ENCODE data around the gene PARD3. TPM values are rescaled to one million over a fixed set of nuclear protein-coding genes. Genes with fewer than 3 reads are reported as not detected.

The PARD3 gene
- total RNA-seq, 1 donor = 4.8 TPM

GRCh38 chr10:34191406-34191805, 623.7 kb downstream of the PARD3 start:
- no peak overlapping the region for H3K4me3 ChIP-seq (ENCODE audit: low read length)
- H3K27me3 ChIP-seq (ENCODE audit: insufficient read depth, low read length) = no peaks in the 10 kb centered on the region
- no peaks in the 10 kb centered on the region for H3K9me3 ChIP-seq (ENCODE audit: low read depth, low read length)
- no peaks in the 10 kb centered on the region for H3K4me1 ChIP-seq (ENCODE audit: insufficient read depth, low read length)

DNA sequence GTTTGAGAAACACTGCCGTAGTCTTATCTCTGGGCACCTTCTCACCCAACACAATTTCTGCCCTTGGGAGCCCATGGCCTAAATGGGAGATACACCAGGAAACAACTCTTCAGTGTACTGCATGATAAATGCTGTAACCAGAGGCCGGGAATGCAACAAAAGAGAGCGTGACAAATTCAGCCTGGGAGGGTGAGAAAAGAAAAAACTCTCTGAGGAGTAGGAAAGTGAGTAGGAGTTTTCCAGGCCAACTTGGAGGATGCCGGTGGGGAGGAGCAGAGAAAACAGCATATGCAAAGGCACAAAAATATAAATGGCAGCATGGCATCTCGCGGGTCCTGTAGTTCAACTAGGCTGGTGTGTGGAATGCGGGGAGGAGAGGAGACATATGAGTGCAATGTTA, 624.5 kb downstream of the PARD3 start:
- Histone ChIP-seq H3K27me3 (ENCODE audit: insufficient read depth, low read length) (no peaks in the 10 kb centered on the region), H3K9me3 (ENCODE audit: low read depth, low read length) (no peaks in the 10 kb centered on the region), H3K4me3 (ENCODE audit: low read length) (no peak overlapping the region), H3K4me1 (ENCODE audit: insufficient read depth, low read length) (no peaks in the 10 kb centered on the region)

GRCh38 chr10:34189830-34190229, 625.3 kb downstream of the PARD3 start:
- H3K27me3 ChIP-seq (ENCODE audit: insufficient read depth, low read length) = no peaks in the 10 kb centered on the region
- no peak overlapping the region for H3K4me3 ChIP-seq (ENCODE audit: low read length)
- H3K4me1 ChIP-seq (ENCODE audit: insufficient read depth, low read length) = no peaks in the 10 kb centered on the region
- no peaks in the 10 kb centered on the region for H3K9me3 ChIP-seq (ENCODE audit: low read depth, low read length)

DNA sequence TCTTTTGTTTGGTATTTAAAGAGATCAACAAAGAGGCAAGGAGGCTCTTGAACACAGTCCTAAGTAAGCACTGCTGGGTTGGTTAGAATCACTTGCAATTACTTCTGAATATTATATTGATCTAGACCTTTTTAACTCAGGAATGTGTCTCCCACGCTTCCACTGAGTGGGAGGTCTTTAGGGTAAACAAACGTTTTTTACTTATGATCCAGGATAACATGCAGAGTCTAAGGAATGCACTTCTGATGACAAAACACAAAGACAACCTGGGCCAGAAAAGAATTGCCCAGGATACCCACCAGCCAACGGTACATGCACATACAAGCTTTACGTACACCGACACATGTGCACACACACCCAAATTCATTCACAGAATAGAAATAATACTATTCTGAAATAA, 626.9 kb downstream of the PARD3 start:
- Histone ChIP-seq H3K27me3 (ENCODE audit: insufficient read depth, low read length) (no peaks in the 10 kb centered on the region), H3K4me1 (ENCODE audit: insufficient read depth, low read length) (no peaks in the 10 kb centered on the region), H3K9me3 (ENCODE audit: low read depth, low read length) (no peaks in the 10 kb centered on the region), H3K4me3 (ENCODE audit: low read length) (no peak overlapping the region)

GRCh38 chr10:34187201-34187600, 627.9 kb downstream of the PARD3 start:
- H3K9me3 ChIP-seq (ENCODE audit: low read depth, low read length) = no peaks in the 10 kb centered on the region
- no peaks in the 10 kb centered on the region for H3K4me1 ChIP-seq (ENCODE audit: insufficient read depth, low read length)
- no peaks in the 10 kb centered on the region for H3K27me3 ChIP-seq (ENCODE audit: insufficient read depth, low read length)
- H3K4me3 ChIP-seq (ENCODE audit: low read length) = no peak overlapping the region

- H3K9me3 ChIP-seq (ENCODE audit: low read depth, low read length) = no peaks in the 10 kb centered on the region
- no peaks in the 10 kb centered on the region for H3K27me3 ChIP-seq (ENCODE audit: insufficient read depth, low read length)
- H3K4me3 ChIP-seq (ENCODE audit: low read length) = no peak overlapping the region
- no peaks in the 10 kb centered on the region for H3K4me1 ChIP-seq (ENCODE audit: insufficient read depth, low read length)
These were observed 628.4 kb downstream of the PARD3 start for GRCh38 chr10:34186745-34187144.

DNA sequence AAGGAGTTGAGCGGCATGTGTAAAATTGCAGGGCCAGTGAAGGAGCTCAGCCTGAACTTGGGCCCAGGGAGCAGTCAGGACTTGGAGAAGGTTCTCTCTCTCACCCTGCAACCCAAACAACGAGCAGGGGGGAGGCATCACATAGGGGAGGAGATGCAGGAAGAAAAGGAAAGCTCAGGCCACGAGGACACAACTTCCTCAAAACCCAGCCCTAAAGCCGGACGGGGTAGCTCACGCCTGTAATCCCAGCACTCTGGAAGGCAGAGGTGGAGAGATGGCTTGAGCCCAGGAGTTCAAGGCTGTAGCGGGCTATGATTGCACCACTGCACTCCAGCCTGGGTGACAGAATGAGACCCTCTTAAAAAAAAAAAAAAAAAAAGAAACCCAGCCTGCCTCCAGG, 629.1 kb downstream of the PARD3 start:
- H3K9me3 ChIP-seq (ENCODE audit: low read depth, low read length) = no peaks in the 10 kb centered on the region
- H3K27me3 ChIP-seq (ENCODE audit: insufficient read depth, low read length) = no peaks in the 10 kb centered on the region
- H3K4me1 ChIP-seq (ENCODE audit: insufficient read depth, low read length) = no peaks in the 10 kb centered on the region
- no peak overlapping the region for H3K4me3 ChIP-seq (ENCODE audit: low read length)

- Histone ChIP-seq H3K9me3 (ENCODE audit: low read depth, low read length) (no peaks in the 10 kb centered on the region), H3K27me3 (ENCODE audit: insufficient read depth, low read length) (no peaks in the 10 kb centered on the region), H3K4me3 (ENCODE audit: low read length) (no peak overlapping the region), H3K4me1 (ENCODE audit: insufficient read depth, low read length) (no peaks in the 10 kb centered on the region)
These were observed 630.1 kb downstream of the PARD3 start for GRCh38 chr10:34184939-34185386.

- no peaks in the 10 kb centered on the region for H3K4me1 ChIP-seq (ENCODE audit: insufficient read depth, low read length)
- H3K4me3 ChIP-seq (ENCODE audit: low read length) = no peak overlapping the region
- no peaks in the 10 kb centered on the region for H3K9me3 ChIP-seq (ENCODE audit: low read depth, low read length)
- no peaks in the 10 kb centered on the region for H3K27me3 ChIP-seq (ENCODE audit: insufficient read depth, low read length)
These were observed 630.7 kb downstream of the PARD3 start for GRCh38 chr10:34184397-34184796.

DNA sequence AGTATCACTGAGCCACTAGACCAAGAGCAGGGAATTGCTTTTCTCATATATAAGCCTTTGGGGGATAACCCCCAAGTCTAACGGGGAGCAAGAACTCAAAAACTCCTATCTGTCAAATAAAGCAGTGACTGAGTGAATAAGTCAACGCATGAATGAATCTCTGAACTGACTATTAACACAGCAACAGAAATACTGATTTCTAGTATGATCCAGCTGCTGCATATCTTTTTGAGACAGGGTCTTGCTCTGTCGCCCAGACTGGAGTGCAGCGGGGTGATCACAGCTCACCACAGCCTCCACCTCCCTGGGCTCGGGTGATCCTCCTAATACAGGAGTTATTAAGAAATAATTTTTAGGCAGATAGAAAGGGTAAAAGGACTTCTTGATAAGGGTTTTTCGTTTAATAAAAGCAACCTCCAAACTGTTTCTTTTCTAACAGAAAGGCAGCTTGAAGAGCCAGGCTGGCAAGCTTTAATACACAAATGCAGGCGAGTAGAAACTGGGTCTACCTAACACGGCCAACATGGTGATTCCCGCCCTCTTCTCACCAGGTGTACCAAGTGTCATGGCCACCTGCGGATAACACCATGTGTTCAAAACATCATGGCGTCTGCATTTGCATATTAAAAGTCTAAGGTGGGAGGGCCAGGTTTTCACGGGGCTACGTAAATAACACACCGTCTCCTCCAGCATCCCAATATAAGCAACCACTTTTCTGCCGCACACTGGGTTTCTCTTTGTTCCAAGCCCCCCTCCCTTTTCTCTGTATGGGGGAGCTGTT, 631.9 kb downstream of the PARD3 start:
- Histone ChIP-seq H3K4me1 (ENCODE audit: insufficient read depth, low read length) (no peaks in the 10 kb centered on the region), H3K4me3 (ENCODE audit: low read length) (no peak overlapping the region), H3K9me3 (ENCODE audit: low read depth, low read length) (no peaks in the 10 kb centered on the region), H3K27me3 (ENCODE audit: insufficient read depth, low read length) (no peaks in the 10 kb centered on the region)

- H3K27me3 ChIP-seq (ENCODE audit: insufficient read depth, low read length) = no peaks in the 10 kb centered on the region
- H3K4me1 ChIP-seq (ENCODE audit: insufficient read depth, low read length) = no peaks in the 10 kb centered on the region
- H3K9me3 ChIP-seq (ENCODE audit: low read depth, low read length) = no peaks in the 10 kb centered on the region
- H3K4me3 ChIP-seq (ENCODE audit: low read length) = no peak overlapping the region
These were observed 633.4 kb downstream of the PARD3 start for GRCh38 chr10:34181553-34182300.

DNA sequence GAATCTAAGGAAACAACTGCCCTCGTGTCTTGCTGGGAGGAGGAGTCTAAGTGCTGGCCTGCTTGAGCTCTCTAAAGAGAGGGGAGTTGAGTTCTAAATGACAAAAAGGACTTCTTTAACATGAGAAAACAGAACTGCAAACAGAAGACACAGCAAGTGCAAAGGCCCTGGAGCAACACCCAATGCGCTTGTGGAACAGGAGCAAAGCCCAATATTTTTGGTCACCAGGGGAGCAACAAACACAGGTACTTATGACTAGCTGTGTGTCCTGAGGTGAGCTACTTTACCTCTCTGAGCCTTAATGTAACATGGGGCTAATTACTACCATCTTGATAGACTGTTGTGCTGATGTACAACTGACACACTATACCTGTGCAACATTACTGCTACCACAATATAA, 634.3 kb downstream of the PARD3 start:
- Histone ChIP-seq H3K4me1 (ENCODE audit: insufficient read depth, low read length) (no peaks in the 10 kb centered on the region), H3K27me3 (ENCODE audit: insufficient read depth, low read length) (no peaks in the 10 kb centered on the region), H3K9me3 (ENCODE audit: low read depth, low read length) (no peaks in the 10 kb centered on the region), H3K4me3 (ENCODE audit: low read length) (no peak overlapping the region)

GRCh38 chr10:34179280-34179679, 635.8 kb downstream of the PARD3 start:
- no peaks in the 10 kb centered on the region for H3K9me3 ChIP-seq (ENCODE audit: low read depth, low read length)
- H3K4me1 ChIP-seq (ENCODE audit: insufficient read depth, low read length) = no peaks in the 10 kb centered on the region
- no peak overlapping the region for H3K4me3 ChIP-seq (ENCODE audit: low read length)
- H3K27me3 ChIP-seq (ENCODE audit: insufficient read depth, low read length) = no peaks in the 10 kb centered on the region

DNA sequence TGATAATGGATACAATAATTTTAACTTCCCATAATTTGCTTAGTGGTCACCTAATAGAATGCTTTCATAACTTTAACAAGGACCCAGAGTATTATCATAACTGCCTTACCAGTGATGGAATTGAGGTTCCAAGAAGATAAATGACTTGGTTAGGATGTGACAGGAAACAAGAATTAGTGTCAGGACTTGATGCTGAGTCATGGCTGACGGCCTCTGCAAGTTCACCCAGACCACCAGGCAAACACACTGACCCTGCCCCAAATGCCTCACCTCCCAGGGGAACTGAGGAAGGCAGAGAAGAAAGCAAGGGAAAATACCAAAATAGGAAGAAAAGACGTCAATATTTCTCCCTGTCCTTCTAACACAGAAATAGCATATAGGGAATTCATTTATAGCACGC, 636.3 kb downstream of the PARD3 start:
- no peaks in the 10 kb centered on the region for H3K27me3 ChIP-seq (ENCODE audit: insufficient read depth, low read length)
- H3K4me1 ChIP-seq (ENCODE audit: insufficient read depth, low read length) = no peaks in the 10 kb centered on the region
- no peak overlapping the region for H3K4me3 ChIP-seq (ENCODE audit: low read length)
- H3K9me3 ChIP-seq (ENCODE audit: low read depth, low read length) = no peaks in the 10 kb centered on the region

DNA sequence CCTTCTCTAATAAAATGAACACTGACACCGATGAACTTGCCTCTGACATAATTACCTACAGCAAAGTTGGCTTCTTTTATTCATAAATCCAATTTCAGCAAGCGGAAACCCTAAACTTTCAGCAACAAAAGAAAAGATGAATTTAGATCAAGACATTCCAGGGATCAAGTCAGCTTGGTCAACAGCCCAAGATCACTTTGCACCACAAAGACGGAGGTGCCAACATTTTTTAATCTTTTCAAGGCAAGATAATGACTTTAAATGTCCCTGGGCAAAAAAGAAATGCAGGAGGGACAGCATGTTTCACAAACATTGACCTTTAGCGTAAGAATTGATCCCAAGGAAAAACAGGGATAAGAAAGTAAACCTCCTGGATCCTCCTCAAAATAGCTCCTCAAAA, 636.9 kb downstream of the PARD3 start:
- Histone ChIP-seq H3K4me1 (ENCODE audit: insufficient read depth, low read length) (peaks cover 2% of the 10 kb centered on the region), H3K4me3 (ENCODE audit: low read length) (no peak overlapping the region), H3K9me3 (ENCODE audit: low read depth, low read length) (no peaks in the 10 kb centered on the region), H3K27me3 (ENCODE audit: insufficient read depth, low read length) (no peaks in the 10 kb centered on the region)

DNA sequence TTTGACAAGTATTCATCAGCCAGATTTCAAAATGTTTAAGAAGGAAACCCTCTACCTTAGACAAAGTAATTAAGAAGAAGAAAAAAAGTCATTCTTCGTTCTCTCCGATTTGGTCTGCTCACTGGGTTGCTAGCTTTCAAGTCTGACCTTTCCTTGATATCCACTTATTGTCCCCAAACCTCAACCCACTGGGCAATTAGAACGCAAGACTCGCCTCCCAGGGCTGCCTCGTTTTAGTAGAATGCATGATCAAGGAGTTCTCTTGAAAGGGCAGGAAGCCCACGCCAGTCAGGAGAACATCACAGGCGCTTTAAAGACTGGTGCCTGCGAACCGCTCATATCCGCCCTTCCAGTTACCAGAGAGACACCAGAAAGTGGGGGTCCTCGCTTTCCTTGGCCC, 637.7 kb downstream of the PARD3 start:
- H3K27me3 ChIP-seq (ENCODE audit: insufficient read depth, low read length) = no peaks in the 10 kb centered on the region

More for the DNA sequence above, 637.7 kb downstream of the PARD3 start:
- H3K4me1 ChIP-seq (ENCODE audit: insufficient read depth, low read length) = peaks cover 8% of the 10 kb centered on the region
- H3K9me3 ChIP-seq (ENCODE audit: low read depth, low read length) = no peaks in the 10 kb centered on the region
- H3K4me3 ChIP-seq (ENCODE audit: low read length) = no peak overlapping the region

Measured in mononuclear cell (primary cell).